Neural cell (in vitro differentiated cells): ENCODE data around the gene ABHD16B. TPM values are rescaled to one million over a fixed set of nuclear protein-coding genes. Genes with fewer than 3 reads are reported as not detected.

ENCODE experiments used
- H2AFZ ChIP-seq: fragments of 200-600, 300-800 bp; sonication (generic), shearing (Covaris generic); 2 replicates; pipeline ENCODE4 v1.6.0; 2014; ENCODE audit warnings: low read depth, mild to moderate bottlenecking, antibody characterized with exemption, low read length, moderate library complexity
- H3F3A ChIP-seq: fragments of 200-600 bp; shearing (Covaris generic); 2 replicates; pipeline ENCODE4 v1.6.1; 2016; ENCODE audit warnings: mild to moderate bottlenecking, moderate library complexity, mixed read lengths, antibody characterized with exemption, low read length; ENCODE audit not compliant: insufficient read depth, poor library complexity, severe bottlenecking
- H3K27ac ChIP-seq: fragments of 200-600, 300-800 bp; sonication (generic), shearing (Covaris generic); 2 replicates; pipeline ENCODE4 v1.5.1; 2014; ENCODE audit warnings: mild to moderate bottlenecking, low read length, moderate library complexity
- H3K27me3 ChIP-seq: fragments of 300-800, 200-600 bp; sonication (generic), shearing (Covaris generic); 2 replicates; pipeline ENCODE4 v1.6.0; 2014; ENCODE audit warnings: mild to moderate bottlenecking, low read depth, low read length, moderate library complexity; ENCODE audit not compliant: insufficient read depth
- H3K36me3 ChIP-seq: fragments of 300-800, 200-600 bp; sonication (generic), shearing (Covaris generic); 2 replicates; pipeline ENCODE4 v1.5.1; 2014; ENCODE audit warnings: mild to moderate bottlenecking, antibody characterized with exemption, low read length, moderate library complexity; ENCODE audit not compliant: insufficient read depth
- H3K4me2 ChIP-seq: fragments of 300-800, 200-600 bp; sonication (generic), shearing (Covaris generic); 2 replicates; pipeline ENCODE4 v1.6.0; 2014; ENCODE audit warnings: mild to moderate bottlenecking, low read length
- H3K4me3 ChIP-seq: fragments of 300-800, 200-600 bp; sonication (generic), shearing (Covaris generic); 2 replicates; pipeline ENCODE4 v1.5.1; 2014; ENCODE audit warnings: mild to moderate bottlenecking, low read length, moderate library complexity
- H3K79me2 ChIP-seq: fragments of 200-600 bp; shearing (Covaris generic); replicated peaks from 2 replicates; pipeline ENCODE4 v1.6.0; 2014; ENCODE audit warnings: mild to moderate bottlenecking, low read length, moderate library complexity; ENCODE audit not compliant: insufficient read depth
- H3K9ac ChIP-seq: fragments of 300-800, 200-600 bp; sonication (generic), shearing (Covaris generic); 2 replicates; pipeline ENCODE4 v1.6.1; 2016; ENCODE audit warnings: mild to moderate bottlenecking, low read length, mixed read lengths
- H3K9me2 ChIP-seq: fragments of 200-600 bp; shearing (Covaris generic); 2 replicates; pipeline ENCODE4 v1.6.1; 2016; ENCODE audit warnings: mild to moderate bottlenecking, low read length, mixed read lengths; ENCODE audit not compliant: insufficient read depth
- H3K9me3 ChIP-seq: fragments of 200-600, 300-800 bp; sonication (generic), shearing (Covaris generic); 2 replicates; pipeline ENCODE4 v1.6.1; 2016; ENCODE audit warnings: mild to moderate bottlenecking, mixed run types, low read length, moderate library complexity, mixed read lengths
- H4K20me1 ChIP-seq: fragments of 200-600 bp; shearing (Covaris generic); 2 replicates; pipeline ENCODE4 v1.6.1; 2016; ENCODE audit warnings: mild to moderate bottlenecking, mixed run types; ENCODE audit not compliant: insufficient read depth
- CTCF ChIP-seq: fragments of 450-650 bp; IDR thresholded peaks from 2 replicates; pipeline ENCODE4 v1.5.1; 2014; ENCODE audit warnings: antibody characterized with exemption, mild to moderate bottlenecking, moderate library complexity; ENCODE audit not compliant: poor library complexity, severe bottlenecking
- EP300 ChIP-seq: fragments of 450-650 bp; conservative IDR thresholded peaks from 2 replicates; pipeline ENCODE4 v1.6.1; 2014; ENCODE audit warnings: antibody characterized with exemption, mild to moderate bottlenecking, moderate library complexity; ENCODE audit not compliant: poor library complexity, severe bottlenecking
- EZH2 ChIP-seq: fragments of 200-600, 300-800 bp; shearing (Covaris generic), sonication (generic); IDR thresholded peaks from 2 replicates; pipeline ENCODE4 v1.6.1; 2014; ENCODE audit warnings: antibody characterized with exemption, low read length, borderline replicate concordance, mild to moderate bottlenecking; ENCODE audit not compliant: insufficient read depth, poor library complexity, severe bottlenecking
- MXI1 ChIP-seq: fragments of 450-650 bp; conservative IDR thresholded peaks from 2 replicates; pipeline ENCODE4 v1.6.1; 2014; ENCODE audit warnings: antibody characterized with exemption, mild to moderate bottlenecking; ENCODE audit not compliant: poor library complexity, severe bottlenecking
- POLR2AphosphoS5 ChIP-seq: IDR thresholded peaks from 2 replicates; pipeline ENCODE4 v1.6.1; 2012
- RAD21 ChIP-seq: fragments of 450-650 bp; conservative IDR thresholded peaks from 2 replicates; pipeline ENCODE4 v1.6.1; 2014; ENCODE audit warnings: antibody characterized with exemption, mild to moderate bottlenecking, moderate library complexity
- REST ChIP-seq: IDR thresholded peaks from 2 replicates; pipeline ENCODE4 v1.6.1; 2012; ENCODE audit warnings: borderline replicate concordance
- SMC3 ChIP-seq: fragments of 450-650 bp; conservative IDR thresholded peaks from 2 replicates; pipeline ENCODE4 v1.6.1; 2014; ENCODE audit warnings: antibody characterized with exemption, mild to moderate bottlenecking, moderate library complexity; ENCODE audit not compliant: poor library complexity
- TAF1 ChIP-seq: IDR thresholded peaks from 2 replicates; pipeline ENCODE4 v1.6.1; 2012; ENCODE audit warnings: low read depth
- polyA plus RNA-seq: library from polyadenylated mRNA; depleted of rRNA; stranded (reverse); fragments of >200 nt; gene quantifications from 2 replicates; pipeline ENCODE4 v1.2.3, GENCODE V29; 2014

Gene ABHD16B
- polyA plus RNA-seq, 1 donor from 2014 or later, result not detected

- Histone ChIP-seq H4K20me1 (no peaks in the 10 kb centered on the region), H3K9ac (no peak overlapping the region), H3K36me3 (no peaks in the 10 kb centered on the region), H3K27ac (no peak overlapping the region), H3K79me2 (no peaks in the 10 kb centered on the region), H3K4me3 (no peak overlapping the region), H3K4me2 (no peak overlapping the region), H3K27me3 (no peaks in the 10 kb centered on the region), H3F3A (no peaks in the 10 kb centered on the region), H3K9me3 (no peaks in the 10 kb centered on the region), H3K9me2 (no peaks in the 10 kb centered on the region), H2AFZ (no peak overlapping the region)
- TF ChIP-seq EZH2 (no peak), EP300 (no peak), REST (no peak), TAF1 (no peak), SMC3 (no peak)
Measured at GRCh38 chr20:63859166-63859699, 2.1 kb upstream of the ABHD16B start.

- Histone ChIP-seq H2AFZ (no peak overlapping the region), H3K9me3 (no peaks in the 10 kb centered on the region), H3K9me2 (no peaks in the 10 kb centered on the region), H4K20me1 (no peaks in the 10 kb centered on the region), H3K4me2 (no peak overlapping the region), H3K9ac (no peak overlapping the region), H3K4me3 (no peak overlapping the region), H3K36me3 (no peaks in the 10 kb centered on the region), H3K27ac (no peak overlapping the region), H3F3A (no peaks in the 10 kb centered on the region), H3K79me2 (peaks cover 3% of the 10 kb centered on the region), H3K27me3 (no peaks in the 10 kb centered on the region)
- TF ChIP-seq EP300, result no peak
- TF ChIP-seq REST, result no peak
- TF ChIP-seq EZH2, result no peak
- TF ChIP-seq MXI1, result no peak
- TF ChIP-seq CTCF, result no peak
- TF ChIP-seq SMC3, result no peak
- TF ChIP-seq TAF1, result no peak
- no peak for TF ChIP-seq RAD21
- no peak for TF ChIP-seq POLR2AphosphoS5
Measured at GRCh38 chr20:63860325-63861051, 810 bp upstream of the ABHD16B start.
